ENCODE measurements around the gene SMARCAL1.

- TF ChIP-seq SMC3 (IDR thresholded peaks at IDR 0.05; ENCODE audit: low read depth, low read length), result no peak
- TF ChIP-seq RFX5 (IDR thresholded peaks at IDR 0.05; ENCODE audit: low read depth, low read length), result no peak
- no peak for TF ChIP-seq POLR2A (IDR thresholded peaks at IDR 0.05; ENCODE audit: low read depth, low read length)
- TF ChIP-seq, protein P1, sequence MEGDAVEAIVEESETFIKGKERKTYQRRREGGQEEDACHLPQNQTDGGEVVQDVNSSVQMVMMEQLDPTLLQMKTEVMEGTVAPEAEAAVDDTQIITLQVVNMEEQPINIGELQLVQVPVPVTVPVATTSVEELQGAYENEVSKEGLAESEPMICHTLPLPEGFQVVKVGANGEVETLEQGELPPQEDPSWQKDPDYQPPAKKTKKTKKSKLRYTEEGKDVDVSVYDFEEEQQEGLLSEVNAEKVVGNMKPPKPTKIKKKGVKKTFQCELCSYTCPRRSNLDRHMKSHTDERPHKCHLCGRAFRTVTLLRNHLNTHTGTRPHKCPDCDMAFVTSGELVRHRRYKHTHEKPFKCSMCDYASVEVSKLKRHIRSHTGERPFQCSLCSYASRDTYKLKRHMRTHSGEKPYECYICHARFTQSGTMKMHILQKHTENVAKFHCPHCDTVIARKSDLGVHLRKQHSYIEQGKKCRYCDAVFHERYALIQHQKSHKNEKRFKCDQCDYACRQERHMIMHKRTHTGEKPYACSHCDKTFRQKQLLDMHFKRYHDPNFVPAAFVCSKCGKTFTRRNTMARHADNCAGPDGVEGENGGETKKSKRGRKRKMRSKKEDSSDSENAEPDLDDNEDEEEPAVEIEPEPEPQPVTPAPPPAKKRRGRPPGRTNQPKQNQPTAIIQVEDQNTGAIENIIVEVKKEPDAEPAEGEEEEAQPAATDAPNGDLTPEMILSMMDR (conservative IDR thresholded peaks at IDR 0.05; ENCODE audit: low read depth, low read length), result no peak
- TF ChIP-seq USF2 (IDR thresholded peaks at IDR 0.05; ENCODE audit: low read depth, low read length), result no peak
- TF ChIP-seq MAZ (IDR thresholded peaks at IDR 0.05; ENCODE audit: borderline replicate concordance, low read depth, low read length), result no peak
- no peak for TF ChIP-seq MAFK (IDR thresholded peaks at IDR 0.05; ENCODE audit: low read depth, low read length)
- TF ChIP-seq NFE2L2 (IDR thresholded peaks at IDR 0.05; ENCODE audit: low read depth, low read length), result no peak
Measured at GRCh38 chr2:216426938-216427337, 14.7 kb downstream of the SMARCAL1 start.

Data from IMR-90 (cell line).